Sciatic nerve (tissue), 1 donor: Measurements from ENCODE around the gene RP9. TPM values are rescaled to one million over a fixed set of nuclear protein-coding genes. Genes with fewer than 3 reads are reported as not detected.

Experiments used
- total RNA-seq: library from RNA; stranded (reverse); fragmentation: NEBNext Ultra II Directional; extraction: Animal tissue kit (Norgen Biotek cat#: 25700); gene quantifications from one replicate; pipeline ENCODE4 v1.2.1, GENCODE V29; 2021
- donor health status: DM: no; HTN: no; CAD: no.

RP9 gene
- total RNA-seq, 1 donor from 2014 or later, result 11.6 TPM

Other genes starting within 250 kb of the RP9 start
- gene KBTBD2, start 217.6 kb downstream of the RP9 start, total RNA-seq, result 52.2 TPM
- 150 TPM for gene FKBP9, start 152.0 kb downstream of the RP9 start, total RNA-seq
- 27.9 TPM for gene NT5C3A, start 46.6 kb downstream of the RP9 start, total RNA-seq
- 43.8 TPM for gene BBS9, start 20.2 kb upstream of the RP9 start, total RNA-seq